HEK293 (cell line): ENCODE data around the gene LRRFIP1.
"Not testable (repeated sequence)": the region's sequence is repeated elsewhere in the genome, so short reads cannot be mapped to it uniquely, and the experiment has no call there.

Experiments used
- CTCF ChIP-seq: fragments of 450-650 bp; formaldehyde crosslinking; IDR thresholded peaks from 2 replicates; pipeline ENCODE4 v1.5.1; 2016; ENCODE audit warnings: missing biosample characterization, missing genetic modification characterization
- REST ChIP-seq: fragments of 450-650 bp; formaldehyde crosslinking; IDR thresholded peaks from 2 replicates; pipeline ENCODE4 v1.5.1; 2016; ENCODE audit warnings: missing biosample characterization, missing genetic modification characterization
- ZNF175 ChIP-seq: fragments of 450-650 bp; formaldehyde crosslinking; IDR thresholded peaks from 2 replicates; pipeline ENCODE4 v1.5.1; 2016; ENCODE audit warnings: missing biosample characterization, missing genetic modification characterization
- ZNF274 ChIP-seq, 2 experiments: fragments of 200-500 bp in 1 of 2; fragments of 450-650 bp in 1 of 2; sonication (Bioruptor generic) in 1 of 2; formaldehyde crosslinking in 1 of 2; IDR thresholded peaks; 2 replicates each; pipeline versions ENCODE4 v1.5.1 to v1.6.1; 2014 to 2016; ENCODE audit warnings: borderline replicate concordance in 1 of 2, inconsistent platforms in 1 of 2, low read length in 1 of 2, missing biosample characterization in 1 of 2, missing genetic modification characterization in 1 of 2
- ZNF404 ChIP-seq: fragments of 450-650 bp; formaldehyde crosslinking; IDR thresholded peaks from 2 replicates; pipeline ENCODE4 v1.5.1; 2017; ENCODE audit warnings: missing biosample characterization, missing genetic modification characterization
- ZNF426 ChIP-seq: fragments of 450-650 bp; formaldehyde crosslinking; IDR thresholded peaks from 2 replicates; pipeline ENCODE4 v1.5.1; 2017; ENCODE audit warnings: missing biosample characterization, missing genetic modification characterization, mild to moderate bottlenecking, inconsistent platforms, moderate library complexity
- ZSCAN18 ChIP-seq: fragments of 450-650 bp; formaldehyde crosslinking; IDR thresholded peaks from 2 replicates; pipeline ENCODE4 v1.5.1; 2016; ENCODE audit warnings: missing biosample characterization, missing genetic modification characterization
- ZSCAN5A ChIP-seq: fragments of 450-650 bp; formaldehyde crosslinking; IDR thresholded peaks from 2 replicates; pipeline ENCODE4 v1.5.1; 2016; ENCODE audit warnings: missing biosample characterization, missing genetic modification characterization

- not testable (repeated sequence) for TF ChIP-seq ZSCAN18 (tag by site-specific recombination); ZSCAN5A (tag by site-specific recombination); CTCF; ZNF404 (tag by site-specific recombination); ZNF274 (IDR thresholded peaks at IDR 0.05; ENCODE audit: low read length); ZNF274 (tag by site-specific recombination; IDR thresholded peaks at IDR 0.05; ENCODE audit: borderline replicate concordance); REST (tag by site-specific recombination); ZNF426 (tag by site-specific recombination); ZNF175 (tag by site-specific recombination)
Observed at GRCh38 chr2:237765122-237765521, 137.7 kb downstream of the LRRFIP1 start.
